MCF 10A (cell line): ENCODE measurements around the gene CTSA. TPM values are rescaled to one million over a fixed set of nuclear protein-coding genes. Genes with fewer than 3 reads are reported as not detected.

Experiments used
- BruUV-seq: library from RNA; stranded (reverse); fragments of 400-500 nt; replicated peaks from 2 replicates; lab custom pipeline; 2021; lab: Mats Ljungman, UMichigan
- CTCF ChIA-PET: fragments of 300-600 bp; sonication (Branson Sonifier 250); formaldehyde crosslinking; extraction: SDS; loops from one replicate; lab custom pipeline; 2021; ENCODE audit warnings: antibody characterized with exemption, inconsistent platforms; lab: Yijun Ruan, JAX
- POLR2A ChIA-PET: fragments of 300-600, 350-650 bp; sonication (Branson Sonifier 250); formaldehyde crosslinking; extraction: SDS; loops from one replicate; lab custom pipeline; 2020; ENCODE audit warnings: antibody characterized with exemption, inconsistent platforms; lab: Yijun Ruan, JAX
- DNase-seq: peaks from one replicate; pipeline ENCODE4 v3.0.0-alpha.2; 2018; ENCODE audit not compliant: unreplicated experiment
- H3K27ac Mint-ChIP-seq: one replicate; pipeline ENCODE4 v1.8.0; 2022; ENCODE audit warnings: mild to moderate bottlenecking, low read depth, mixed read lengths; ENCODE audit not compliant: unreplicated experiment
- H3K27me3 Mint-ChIP-seq: one replicate; pipeline ENCODE4 v1.8.0; 2022; ENCODE audit warnings: mixed read lengths; ENCODE audit not compliant: insufficient read depth, unreplicated experiment
- H3K36me3 Mint-ChIP-seq: one replicate; pipeline ENCODE4 v1.8.0; 2022; ENCODE audit warnings: mild to moderate bottlenecking, moderate library complexity, mixed read lengths; ENCODE audit not compliant: insufficient read depth, unreplicated experiment
- H3K4me1 Mint-ChIP-seq: one replicate; pipeline ENCODE4 v1.8.0; 2022; ENCODE audit warnings: mixed read lengths; ENCODE audit not compliant: insufficient read depth, unreplicated experiment
- H3K4me3 Mint-ChIP-seq: one replicate; pipeline ENCODE4 v1.8.0; 2022; ENCODE audit warnings: mild to moderate bottlenecking, moderate library complexity, mixed read lengths; ENCODE audit not compliant: unreplicated experiment
- H3K9me3 Mint-ChIP-seq: one replicate; pipeline ENCODE4 v1.8.0; 2022; ENCODE audit warnings: mixed read lengths; ENCODE audit not compliant: unreplicated experiment
- CTCF ChIP-seq: fragments of 200-600 bp; IDR thresholded peaks from one replicate; pipeline ENCODE4 v1.8.0; 2022; ENCODE audit warnings: antibody characterized with exemption, mild to moderate bottlenecking; ENCODE audit not compliant: unreplicated experiment
- intact Hi-C: fragments of 100-400 bp; cut with micrococcal nuclease; formaldehyde crosslinking; loops from 2 replicates; pipeline ENCODE4 v1.14.1; 2022
- total RNA-seq: library from RNA; stranded (reverse); gene quantifications from 2 replicates; pipeline ENCODE4 v1.2.3, GENCODE V29; 2022

Gene CTSA
- total RNA-seq, 1 experiment from 2014 or later, result 25.3 TPM

DNA sequence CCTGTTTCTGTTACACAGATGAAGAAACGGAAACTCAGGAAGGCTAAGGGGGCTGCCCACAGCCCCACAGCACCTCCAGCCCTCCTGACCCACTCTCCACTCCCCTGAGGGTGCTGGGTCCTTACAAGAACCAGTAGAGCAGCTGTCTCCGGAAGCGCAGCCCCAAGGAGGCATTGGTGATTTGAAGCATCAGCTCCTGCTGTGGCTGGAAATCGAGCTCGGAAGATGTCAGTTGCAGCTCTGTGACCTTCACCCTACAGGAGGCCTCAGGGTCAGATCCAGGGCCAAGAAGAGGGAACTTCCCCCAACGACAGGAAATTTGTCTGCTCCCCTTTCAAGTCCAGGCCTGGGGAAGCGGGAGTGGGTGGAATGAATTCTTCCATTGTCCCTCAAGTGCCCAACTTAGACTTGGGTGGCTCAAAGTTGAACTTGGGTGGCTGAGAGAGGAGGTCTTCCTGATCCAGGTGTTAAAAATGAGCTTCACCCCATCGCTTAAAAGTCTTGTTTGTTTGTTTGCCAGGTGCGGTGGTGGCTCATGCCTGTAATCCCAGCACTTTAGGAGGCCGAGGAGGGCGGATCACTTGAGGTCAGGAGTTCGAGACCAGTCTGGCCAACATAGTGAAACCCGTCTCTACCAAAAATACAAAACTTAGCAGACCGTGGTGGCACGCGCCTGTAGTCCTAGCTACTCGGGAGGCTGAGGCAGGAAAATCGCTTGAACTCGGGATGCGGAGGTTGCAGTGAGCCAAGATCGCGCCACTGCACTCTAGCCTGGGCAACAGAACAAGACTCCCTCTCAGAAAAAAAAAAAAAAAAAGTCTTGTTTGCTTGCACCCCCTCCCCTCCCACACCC is 18.9 kb downstream of the CTSA start:
- ChIA-PET CTCF (interaction anchor here (0.7 to 1.1 kb wide), 4 partner anchors 19 to 43 kb away, joined by 3 to 5 read pairs (median 4); partner anchors contain the start of gene ZSWIM1), POLR2A (interaction anchor here (0.7 to 2.1 kb wide), 7 partner anchors 10 to 34 kb away, joined by 3 to 7 read pairs (median 5); partner anchors contain the start of genes CTSA and NEURL2)
- BruUV-seq, result no TSS peak
- H3K4me3 Mint-ChIP-seq, result no peak overlapping the region
- H3K4me1 Mint-ChIP-seq, result peaks cover 14% of the 10 kb centered on the region
- intact Hi-C loops, result no loop called here
- H3K27ac Mint-ChIP-seq, result no peak overlapping the region
- no peaks in the 10 kb centered on the region for H3K36me3 Mint-ChIP-seq
- H3K9me3 Mint-ChIP-seq, result no peaks in the 10 kb centered on the region
- no peak for DNase-seq
- no peak for TF ChIP-seq CTCF
- no peaks in the 10 kb centered on the region for H3K27me3 Mint-ChIP-seq

- POLR2A ChIA-PET, result interaction anchor here (0.7 to 2.1 kb wide), 5 partner anchors 9 to 34 kb away, joined by 3 to 6 read pairs (median 5); partner anchors contain the start of genes CTSA and NEURL2
- no peak overlapping the region for H3K4me3 Mint-ChIP-seq
- CTCF ChIA-PET, result interaction anchor here (0.7 to 1.1 kb wide), 2 partner anchors 18 to 33 kb away, joined by 4 to 5 read pairs; no protein-coding TSS in a partner anchor
- peaks cover 8% of the 10 kb centered on the region for H3K4me1 Mint-ChIP-seq
- no TSS peak for BruUV-seq
- no peak for TF ChIP-seq CTCF
- intact Hi-C loops, result no loop called here
- no peak overlapping the region for H3K27ac Mint-ChIP-seq
- no peaks in the 10 kb centered on the region for H3K36me3 Mint-ChIP-seq
- peaks cover 4% of the 10 kb centered on the region for H3K27me3 Mint-ChIP-seq
- no peaks in the 10 kb centered on the region for H3K9me3 Mint-ChIP-seq
- DNase-seq, result peak; percentile 97
Observed at GRCh38 chr20:45910670-45911485, 19.7 kb downstream of the CTSA start.

DNA sequence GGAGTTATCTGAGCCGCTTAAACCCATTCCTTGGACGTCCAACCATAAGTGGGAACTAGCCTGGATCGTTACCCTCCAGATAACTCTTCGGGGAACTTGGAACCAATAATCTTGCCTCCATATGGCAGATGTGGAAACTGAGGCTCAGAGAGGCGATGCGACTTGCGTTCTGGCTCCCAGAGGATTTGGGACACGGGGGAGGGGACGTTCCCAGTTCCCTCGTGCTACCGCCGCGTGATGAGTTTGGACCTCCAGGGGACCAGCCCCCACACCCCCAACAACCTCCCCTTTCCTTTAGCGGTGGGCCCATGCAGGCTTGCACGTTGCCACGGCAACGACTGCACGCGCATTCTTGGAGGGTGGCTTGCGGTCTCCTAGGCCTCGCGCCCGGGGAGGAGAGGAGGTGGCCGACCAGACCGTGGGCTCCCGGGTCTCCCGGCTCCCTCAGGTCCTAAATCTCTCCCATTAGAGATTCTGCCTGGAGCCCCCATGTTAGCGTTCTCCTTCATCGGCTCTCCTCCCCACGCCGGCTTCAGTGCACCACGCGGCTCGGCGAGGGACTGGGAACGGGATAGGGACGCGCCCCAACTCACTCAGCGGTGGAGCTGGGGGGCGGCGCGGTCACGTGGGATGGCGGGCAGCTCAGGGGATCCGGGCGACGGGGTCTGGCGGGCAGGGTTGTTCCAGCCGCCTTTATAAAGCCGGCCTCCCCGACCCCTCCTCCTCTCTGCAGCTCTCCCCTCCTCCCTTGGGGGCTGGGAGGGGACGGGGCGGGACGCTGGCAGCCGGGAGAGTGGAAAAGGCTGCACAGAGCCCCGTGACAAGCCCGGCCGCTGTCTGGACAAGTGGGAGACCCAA is 20.6 kb downstream of the CTSA start, which contains the start of gene PLTP:
Gene PLTP, minus strand, starts transcription at position 670 of the 858 bp plus-strand sequence. CDS start 703 bp downstream, outside the sequence.
- no TSS peak for BruUV-seq
- intact Hi-C loops, result no loop called here
- H3K27ac Mint-ChIP-seq, result no peak within 1 kb of the TSS
- no peaks in the 10 kb centered on the region for H3K9me3 Mint-ChIP-seq
- no peak within 1 kb of the TSS for H3K4me3 Mint-ChIP-seq
- peaks cover 13% of the 10 kb centered on the region for H3K27me3 Mint-ChIP-seq
- no peak for DNase-seq
- POLR2A ChIA-PET, result interaction anchor here (0.7 to 2.1 kb wide), 2 partner anchors 8 to 16 kb away, joined by 4 to 6 read pairs; no protein-coding TSS in a partner anchor
- no peaks in the 10 kb centered on the region for H3K36me3 Mint-ChIP-seq
- H3K4me1 Mint-ChIP-seq, result peaks cover 6% of the 10 kb centered on the region
- CTCF ChIA-PET, result no interaction called here
- no peak for TF ChIP-seq CTCF
